ENCODE measurements around the gene GPR37L1.

DNA sequence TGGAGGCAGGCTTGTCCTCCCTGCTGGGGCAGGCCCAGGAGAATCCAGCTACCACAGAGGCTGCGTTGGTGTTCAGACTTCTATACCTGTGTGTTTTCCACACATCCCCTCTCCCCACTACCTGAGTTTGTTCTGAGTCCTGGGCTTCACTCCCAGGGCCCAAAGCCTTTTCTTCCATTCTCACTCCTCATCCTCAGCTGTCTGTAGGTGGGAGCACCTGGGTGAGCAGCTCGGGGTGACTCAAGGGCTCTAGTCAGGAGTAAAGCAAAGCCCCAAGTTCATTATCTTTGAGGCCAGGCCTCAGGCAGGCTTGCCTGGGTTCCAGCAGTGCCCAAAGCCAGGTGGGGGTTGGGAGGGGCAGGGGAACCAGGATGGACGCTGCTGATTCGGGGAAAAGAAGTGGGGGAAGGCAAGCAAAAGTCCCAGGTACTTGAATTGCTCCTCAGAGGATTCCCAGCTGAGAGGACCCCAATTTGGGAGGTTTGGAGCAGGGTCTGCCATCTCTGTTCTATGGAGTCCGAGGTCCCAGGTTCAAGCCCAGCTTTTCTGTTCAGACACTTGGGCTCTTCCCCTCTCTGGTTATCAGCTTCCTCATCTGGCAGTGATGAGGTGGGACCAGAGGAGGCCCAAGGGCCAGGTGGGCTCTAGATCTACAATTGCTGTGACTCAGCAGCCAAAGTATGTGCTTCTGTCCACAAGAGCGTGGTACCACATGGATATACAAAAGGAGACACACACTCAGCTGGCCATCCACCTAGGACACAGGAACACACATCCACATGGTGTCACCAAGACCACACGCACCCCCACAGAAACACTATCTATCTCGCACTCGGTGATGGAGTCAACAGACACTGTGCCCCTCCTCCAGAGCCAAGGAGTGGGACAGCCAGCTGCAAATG is 43.5 kb downstream of the GPR37L1 start:
- TF ChIP-seq, protein P1, sequence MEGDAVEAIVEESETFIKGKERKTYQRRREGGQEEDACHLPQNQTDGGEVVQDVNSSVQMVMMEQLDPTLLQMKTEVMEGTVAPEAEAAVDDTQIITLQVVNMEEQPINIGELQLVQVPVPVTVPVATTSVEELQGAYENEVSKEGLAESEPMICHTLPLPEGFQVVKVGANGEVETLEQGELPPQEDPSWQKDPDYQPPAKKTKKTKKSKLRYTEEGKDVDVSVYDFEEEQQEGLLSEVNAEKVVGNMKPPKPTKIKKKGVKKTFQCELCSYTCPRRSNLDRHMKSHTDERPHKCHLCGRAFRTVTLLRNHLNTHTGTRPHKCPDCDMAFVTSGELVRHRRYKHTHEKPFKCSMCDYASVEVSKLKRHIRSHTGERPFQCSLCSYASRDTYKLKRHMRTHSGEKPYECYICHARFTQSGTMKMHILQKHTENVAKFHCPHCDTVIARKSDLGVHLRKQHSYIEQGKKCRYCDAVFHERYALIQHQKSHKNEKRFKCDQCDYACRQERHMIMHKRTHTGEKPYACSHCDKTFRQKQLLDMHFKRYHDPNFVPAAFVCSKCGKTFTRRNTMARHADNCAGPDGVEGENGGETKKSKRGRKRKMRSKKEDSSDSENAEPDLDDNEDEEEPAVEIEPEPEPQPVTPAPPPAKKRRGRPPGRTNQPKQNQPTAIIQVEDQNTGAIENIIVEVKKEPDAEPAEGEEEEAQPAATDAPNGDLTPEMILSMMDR (IDR thresholded peaks at IDR 0.05; ENCODE audit: poor library complexity, severe bottlenecking): no peak
- TF ChIP-seq EZH2 (IDR thresholded peaks at IDR 0.05; ENCODE audit: borderline replicate concordance, insufficient read depth, low read length, poor library complexity, severe bottlenecking) (no peak), POLR2AphosphoS5 (IDR thresholded peaks at IDR 0.05) (no peak)
